HG03521 (cell line): ENCODE results near the gene RPS6KC1.
"Not testable (repeated sequence)": the region's sequence is repeated elsewhere in the genome, so short reads cannot be mapped to it uniquely, and the experiment has no call there.

Experiments
- ATAC-seq: cut with Tn5 transposase; IDR thresholded peaks from one replicate; pipeline ENCODE4 v1.9.1; 2021; ENCODE audit warnings: mild to moderate bottlenecking, moderate library complexity; ENCODE audit not compliant: unreplicated experiment

The RPS6KC1 gene

DNA sequence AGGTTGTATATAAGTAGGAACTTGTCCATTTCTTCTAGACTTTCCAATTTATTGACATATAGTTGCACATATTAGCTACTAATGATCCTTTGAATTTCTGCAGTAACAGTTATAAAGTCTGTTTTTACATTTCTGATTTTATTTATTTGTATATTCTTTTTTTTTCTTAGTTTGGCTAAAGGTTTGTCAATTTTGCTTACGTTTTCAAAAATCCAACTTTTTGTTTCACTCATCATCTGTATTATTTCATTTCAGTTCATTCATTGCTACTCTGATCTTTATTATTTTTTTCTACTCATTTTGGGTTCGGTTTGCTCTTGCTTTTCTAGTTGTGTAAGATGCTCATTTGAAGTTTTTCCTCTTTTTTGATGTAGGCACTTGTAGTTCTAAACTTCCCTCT lies 97.9 kb downstream of the RPS6KC1 start:
- no peak for ATAC-seq

DNA sequence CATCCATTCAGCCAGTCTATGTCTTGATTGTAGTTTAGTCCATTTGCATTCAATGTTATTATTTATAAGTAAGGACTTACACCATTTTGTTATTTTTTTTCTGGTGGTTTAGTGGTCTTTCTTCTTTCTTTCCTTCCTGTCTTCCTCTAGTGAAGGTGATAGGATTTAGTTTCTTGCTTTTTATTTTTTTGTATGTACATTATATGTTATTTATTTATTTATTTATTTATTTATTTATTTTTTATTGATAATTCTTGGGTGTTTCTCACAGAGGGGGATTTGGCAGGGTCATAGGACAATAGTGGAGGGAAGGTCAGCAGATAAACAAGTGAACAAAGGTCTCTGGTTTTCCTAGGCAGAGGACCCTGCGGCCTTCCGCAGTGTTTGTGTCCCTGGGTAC lies 99.0 kb downstream of the RPS6KC1 start:
- not testable (repeated sequence) for ATAC-seq

DNA sequence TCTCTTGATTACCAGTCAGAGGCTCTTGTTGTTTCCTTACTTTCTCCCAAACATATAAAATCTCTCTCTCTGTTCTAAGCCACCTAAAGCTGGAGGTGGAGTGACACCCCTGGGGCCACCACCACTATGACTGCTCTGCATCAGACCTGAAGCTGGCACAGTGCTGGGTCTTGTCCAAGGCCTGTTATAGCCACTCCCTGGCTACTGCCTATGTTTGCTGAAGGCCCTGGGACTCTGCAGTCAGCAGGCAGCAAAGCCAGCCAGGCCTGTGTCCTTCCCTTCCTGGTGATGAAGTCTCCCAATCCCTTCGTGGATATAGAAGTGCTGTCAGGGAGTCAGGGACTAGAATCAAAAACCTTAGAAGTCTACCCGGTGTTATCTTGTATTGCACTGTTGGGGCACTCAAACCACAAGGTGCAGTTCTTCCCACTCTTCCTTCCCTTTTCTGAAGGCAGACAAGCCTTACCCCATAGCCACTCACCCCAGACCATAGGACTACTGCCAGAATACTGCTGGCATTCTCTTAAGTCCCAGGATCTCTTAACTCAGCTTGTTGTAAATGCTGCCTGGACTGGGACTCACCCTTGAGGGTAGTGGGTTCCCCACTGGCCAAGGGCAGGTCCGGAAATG lies 103.1 kb downstream of the RPS6KC1 start:
- no peak for ATAC-seq

DNA sequence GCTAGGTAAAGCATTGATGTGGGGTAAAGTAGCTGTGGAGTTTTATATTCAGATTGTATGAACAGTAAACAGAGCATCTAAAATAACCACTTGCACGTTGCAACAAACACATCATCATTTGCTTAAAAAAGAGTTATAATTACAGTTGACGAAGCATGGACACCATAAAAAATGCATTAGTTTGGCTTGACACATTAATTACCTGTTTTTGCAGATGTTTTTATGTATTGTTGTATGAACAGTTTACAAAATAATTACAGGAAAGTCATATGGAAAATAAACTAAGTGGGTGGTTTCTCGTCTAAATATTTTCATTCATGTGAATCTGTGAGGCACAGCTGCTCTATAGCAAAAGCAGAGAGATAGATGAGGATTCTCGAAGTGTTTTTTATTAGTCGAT lies 108.3 kb downstream of the RPS6KC1 start:
- ATAC-seq, result no peak

DNA sequence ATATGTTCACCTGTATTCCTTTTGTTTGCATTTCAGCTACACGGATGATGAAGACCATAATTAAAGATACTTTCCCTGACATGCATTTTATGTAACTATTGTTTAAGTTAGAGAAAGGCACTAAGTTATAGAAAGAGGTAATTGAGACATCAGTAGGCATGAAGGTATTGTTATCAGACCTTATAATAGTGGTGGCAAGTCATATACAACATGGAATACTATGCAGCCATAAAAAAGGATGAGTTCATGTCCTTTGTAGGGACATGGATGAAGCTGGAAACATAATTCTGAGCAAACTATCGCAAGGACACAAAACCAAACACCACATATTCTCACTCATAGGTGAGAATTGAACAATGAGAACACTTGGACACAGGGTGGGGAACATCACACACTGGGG lies 109.4 kb downstream of the RPS6KC1 start:
- not testable (repeated sequence) for ATAC-seq

DNA sequence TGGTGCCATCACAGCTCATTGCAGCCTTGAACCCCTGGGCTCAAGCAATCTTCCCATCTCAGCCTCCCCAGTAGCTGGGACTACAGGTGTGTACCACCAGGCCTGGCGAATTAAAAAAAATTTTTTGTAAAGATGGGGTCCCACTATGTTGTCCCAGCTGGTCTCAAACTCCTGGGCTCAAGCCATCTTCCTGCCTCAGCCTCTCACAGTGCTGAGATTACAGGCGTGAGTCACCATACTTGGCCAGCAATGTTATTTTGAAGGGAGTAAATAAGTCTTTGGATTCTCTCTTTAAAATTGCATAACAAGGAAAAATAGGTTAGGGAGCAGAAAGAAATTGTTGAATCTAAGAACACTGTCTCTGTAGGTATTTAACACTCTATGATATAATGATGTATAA lies 111.3 kb downstream of the RPS6KC1 start:
- no peak for ATAC-seq

DNA sequence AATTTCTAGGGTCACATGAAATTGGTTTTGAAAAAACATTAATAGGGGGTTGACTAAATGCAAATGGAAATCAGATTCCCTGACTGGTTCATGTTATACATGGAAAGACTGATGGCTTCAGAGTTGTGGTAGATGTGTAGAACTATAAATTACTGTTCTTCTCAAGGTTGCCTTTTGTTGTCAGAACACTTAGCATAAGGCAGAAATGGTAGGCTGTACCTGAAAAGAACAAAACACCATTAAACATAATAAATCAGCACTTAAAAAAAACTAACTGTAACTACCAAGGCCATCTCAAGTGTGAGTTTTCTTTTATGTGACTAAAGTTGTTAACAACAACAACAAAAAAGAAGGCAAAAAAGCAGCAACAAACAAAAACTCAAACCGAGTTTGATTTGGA lies 111.8 kb downstream of the RPS6KC1 start:
- no peak for ATAC-seq

DNA sequence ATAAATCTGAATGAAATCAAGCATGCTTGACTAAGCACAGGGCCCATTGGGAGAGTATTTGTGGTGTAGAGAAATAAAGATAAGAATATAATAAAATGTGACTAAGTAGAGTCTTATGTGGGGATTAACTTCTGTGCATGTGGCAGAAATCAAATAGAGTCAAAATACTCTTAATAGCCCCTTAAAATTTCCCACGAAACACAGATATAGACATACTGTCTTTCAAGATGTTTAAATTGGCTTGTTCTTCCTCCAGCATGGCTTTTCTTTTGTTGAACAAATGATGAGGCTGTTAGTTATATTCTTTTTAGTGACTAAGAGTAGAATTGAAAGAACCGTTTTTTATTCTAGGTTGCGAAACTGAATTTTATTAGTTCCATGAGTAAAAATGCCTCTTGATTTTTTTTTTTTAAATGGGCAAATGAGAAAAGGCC lies 112.3 kb downstream of the RPS6KC1 start:
- no peak for ATAC-seq

DNA sequence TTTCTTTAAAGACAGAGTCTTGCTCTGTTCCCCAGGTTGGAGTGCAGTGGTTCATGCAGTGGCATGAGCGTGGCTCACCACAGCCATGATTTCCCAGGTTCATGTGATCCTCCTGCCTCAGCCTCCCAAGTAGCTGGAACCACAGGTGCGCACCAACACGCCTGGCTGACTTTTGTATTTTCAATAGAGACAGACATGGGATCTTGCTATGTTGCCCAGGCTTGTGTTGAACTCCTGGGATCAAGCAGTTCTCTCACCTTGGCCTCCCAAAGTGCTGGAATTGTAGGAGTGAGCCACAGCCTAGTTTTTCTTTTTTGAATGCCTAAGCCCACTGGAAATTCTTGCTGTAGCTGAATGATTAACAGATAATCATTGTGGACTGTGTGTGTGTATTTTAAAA lies 113.5 kb downstream of the RPS6KC1 start:
- ATAC-seq, result no peak

DNA sequence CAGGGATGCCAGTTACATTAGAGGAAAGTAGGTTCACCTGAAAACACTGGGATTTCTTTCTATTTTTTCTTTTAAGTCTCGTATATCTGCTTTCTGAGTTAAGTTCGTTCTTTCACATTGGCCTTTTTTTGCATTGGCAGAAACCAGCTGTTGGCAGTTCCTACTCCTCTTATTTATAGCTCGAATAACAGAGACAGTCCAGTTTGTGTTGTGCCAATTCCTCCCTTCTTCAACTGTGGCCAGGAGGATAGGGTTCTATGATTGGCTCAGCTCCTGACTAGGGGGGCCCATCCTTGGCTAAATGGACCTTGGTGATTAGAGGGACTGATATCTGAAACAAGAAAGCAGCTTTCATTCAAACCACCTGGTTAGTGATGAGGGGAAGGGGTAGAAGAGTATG lies 115.8 kb downstream of the RPS6KC1 start:
- no peak for ATAC-seq

DNA sequence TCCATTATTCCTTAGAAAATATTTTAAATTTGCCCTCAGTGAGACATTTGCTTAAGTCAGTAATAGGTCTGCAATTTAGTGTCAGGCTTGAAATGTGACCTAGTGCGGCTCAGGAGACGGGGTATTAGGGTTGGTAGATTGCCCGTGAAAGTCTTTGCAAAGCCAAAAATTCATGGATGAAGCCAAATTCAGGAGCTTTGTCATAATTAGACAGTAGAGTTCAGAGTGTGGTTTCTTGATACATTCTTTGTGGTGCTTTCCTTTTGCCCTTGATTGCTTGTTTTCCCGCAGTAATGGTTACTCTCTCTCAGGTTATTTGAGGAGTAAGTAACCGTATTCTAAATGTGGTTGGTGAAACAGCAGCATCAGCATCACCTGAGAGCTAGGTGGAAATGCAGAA lies 120.7 kb downstream of the RPS6KC1 start:
- ATAC-seq, result no peak

DNA sequence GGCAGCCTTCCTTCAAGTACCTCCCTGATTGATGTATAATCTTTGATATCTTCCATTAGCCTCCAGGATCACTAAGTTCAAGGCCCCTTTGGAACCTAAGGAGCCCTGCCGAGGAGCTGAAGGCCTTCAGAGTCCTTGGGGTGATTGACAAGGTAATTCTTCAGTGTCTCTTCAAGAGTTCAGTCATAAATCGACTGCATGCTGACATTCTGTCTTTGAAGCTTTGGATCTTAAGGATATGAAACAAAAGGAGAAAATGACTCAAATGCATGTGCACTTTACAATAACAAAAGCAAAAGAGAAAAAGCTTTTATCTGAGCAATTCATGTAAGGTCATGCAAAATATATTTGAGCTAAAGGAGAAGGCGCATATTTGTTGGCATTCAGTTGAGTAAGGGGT lies 125.3 kb downstream of the RPS6KC1 start:
- no peak for ATAC-seq

DNA sequence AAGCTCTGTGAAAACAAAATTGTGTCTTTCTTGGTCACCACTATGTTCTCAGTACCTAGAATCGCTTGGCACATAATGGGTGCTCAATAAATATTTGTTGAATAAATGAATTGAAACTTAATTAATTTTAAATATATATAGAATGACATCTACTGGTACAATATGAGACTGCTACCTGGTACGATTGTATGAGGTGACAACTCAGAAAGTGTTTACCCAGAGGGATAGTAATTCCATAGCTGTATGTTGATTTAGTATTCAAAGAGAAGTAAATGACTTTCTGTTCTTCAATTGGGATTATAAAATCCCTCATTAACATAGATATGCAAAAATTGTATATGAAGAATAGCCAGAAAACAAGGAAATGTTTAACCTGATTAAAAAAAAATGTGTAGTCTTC lies 128.7 kb downstream of the RPS6KC1 start:
- ATAC-seq, result no peak

DNA sequence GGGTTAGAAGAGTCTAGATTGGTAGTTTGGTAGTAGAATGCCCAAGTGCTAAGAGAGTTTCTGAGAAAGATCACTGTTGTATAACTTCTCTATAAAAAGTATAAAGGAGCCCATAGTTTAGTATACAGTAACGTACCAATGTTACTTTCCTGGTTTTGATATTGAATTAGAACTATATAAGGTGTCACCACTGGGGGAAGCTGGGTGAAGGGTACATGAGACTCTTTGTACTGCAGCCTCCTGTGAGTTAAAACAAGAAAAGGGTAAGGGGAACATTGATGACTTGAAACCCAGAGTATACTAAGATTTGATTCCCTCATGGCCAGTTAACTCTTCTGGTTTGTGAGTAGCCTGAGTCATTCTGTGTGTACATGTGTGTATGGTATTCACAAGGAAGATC lies 129.8 kb downstream of the RPS6KC1 start:
- no peak for ATAC-seq

DNA sequence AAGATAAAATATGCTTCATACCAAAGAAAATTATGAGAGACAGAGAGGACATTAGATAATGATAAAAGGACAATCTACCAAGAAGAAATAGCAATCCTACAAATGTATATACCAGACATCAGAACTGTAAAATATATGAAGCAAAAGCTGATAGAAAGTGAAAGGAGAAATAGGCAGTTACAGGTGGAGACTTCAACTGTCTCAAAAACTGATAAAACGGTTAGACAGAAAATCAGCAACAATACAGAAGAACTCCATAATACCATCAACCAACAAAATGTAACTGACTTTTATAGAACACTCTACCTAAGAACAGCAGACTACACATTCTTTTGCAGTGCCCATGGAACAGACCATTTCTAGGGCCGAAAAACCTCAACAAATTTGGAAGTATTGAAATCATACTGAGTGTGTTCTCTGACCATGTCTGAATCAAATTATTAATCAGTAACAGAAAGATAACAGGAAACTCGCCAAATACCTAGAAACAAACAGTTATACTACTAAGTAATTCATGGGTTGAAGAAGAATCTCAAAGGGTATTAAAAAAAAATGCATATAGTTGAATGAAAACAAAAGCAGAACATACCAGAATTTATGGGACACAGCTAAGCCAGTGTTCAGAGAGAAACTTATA lies 132.1 kb downstream of the RPS6KC1 start:
- no peak for ATAC-seq

DNA sequence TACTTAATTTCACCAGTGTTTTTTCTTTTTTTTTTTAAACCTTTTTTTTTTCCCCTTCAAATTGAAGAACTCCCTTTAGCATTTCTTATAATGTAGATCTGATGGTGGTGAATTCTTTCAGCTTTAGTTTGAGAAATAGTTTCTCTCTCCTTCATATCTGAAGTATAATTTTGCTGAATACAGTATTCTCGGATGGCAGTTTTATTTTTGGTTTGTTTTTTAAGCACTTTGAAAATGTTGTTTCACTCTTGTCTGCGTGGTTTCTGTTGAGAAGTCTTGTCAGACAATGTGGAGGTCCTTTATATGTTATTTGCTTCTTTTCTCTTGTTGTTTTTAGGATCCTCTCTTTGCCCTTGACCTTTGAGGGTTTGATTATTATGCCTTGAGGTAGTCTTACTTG lies 135.1 kb downstream of the RPS6KC1 start:
- no peak for ATAC-seq

DNA sequence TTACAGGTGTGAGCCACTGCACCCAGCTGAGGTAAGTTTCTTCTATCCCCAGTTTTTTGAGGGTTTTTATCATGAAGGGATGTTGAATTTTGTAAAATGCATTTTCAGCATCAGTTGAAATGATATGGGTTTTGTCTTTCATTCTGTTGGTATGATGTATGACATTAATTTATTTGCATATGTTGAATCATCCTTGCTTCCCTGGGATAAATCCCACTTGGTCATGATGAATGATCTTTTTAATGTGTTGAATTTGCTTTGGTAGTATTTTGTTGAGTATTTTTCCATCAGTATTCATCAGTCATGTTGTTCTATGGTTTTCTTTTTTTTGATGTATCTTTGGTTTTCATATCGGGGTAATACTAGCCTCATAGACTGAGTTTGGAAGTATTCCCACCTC lies 141.0 kb downstream of the RPS6KC1 start:
- no peak for ATAC-seq

DNA sequence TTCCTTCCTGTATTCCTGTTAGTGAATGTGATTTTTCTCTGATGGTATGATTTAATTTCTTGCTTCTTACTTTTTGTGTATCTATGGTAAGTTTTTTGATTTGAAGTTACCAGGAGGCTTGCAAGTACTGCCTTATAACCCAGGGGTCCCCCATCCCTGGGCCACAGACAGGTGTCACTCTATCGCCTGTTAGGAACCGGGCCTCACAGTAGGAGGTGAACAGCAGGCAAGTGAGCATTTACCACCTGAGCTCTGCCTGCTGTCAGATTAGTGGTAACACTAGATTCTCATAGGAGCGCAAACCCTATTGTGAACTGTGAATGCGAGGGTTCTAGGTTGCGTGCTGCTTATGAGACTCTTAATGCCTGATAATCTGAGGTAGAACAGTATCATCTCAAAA lies 143.3 kb downstream of the RPS6KC1 start:
- no peak for ATAC-seq

DNA sequence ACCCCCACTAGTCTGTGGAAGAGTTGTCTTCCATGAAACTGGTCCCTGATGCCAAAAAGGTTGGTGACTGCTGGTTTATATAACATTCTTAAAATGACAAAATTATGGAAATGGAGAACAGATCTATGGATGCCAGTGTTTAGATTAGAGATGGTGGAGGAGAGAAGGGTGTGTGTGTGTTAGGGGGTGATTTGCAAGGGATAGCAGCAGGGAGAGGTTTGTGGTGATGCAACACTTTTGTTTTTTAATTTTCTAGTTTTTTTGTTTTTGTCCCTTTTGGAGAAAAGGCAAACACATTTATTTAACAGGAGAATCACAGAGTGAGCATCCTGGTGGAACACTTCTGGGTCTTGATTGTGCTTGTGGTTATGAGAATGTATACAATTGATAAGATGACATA lies 143.8 kb downstream of the RPS6KC1 start:
- ATAC-seq, result no peak

DNA sequence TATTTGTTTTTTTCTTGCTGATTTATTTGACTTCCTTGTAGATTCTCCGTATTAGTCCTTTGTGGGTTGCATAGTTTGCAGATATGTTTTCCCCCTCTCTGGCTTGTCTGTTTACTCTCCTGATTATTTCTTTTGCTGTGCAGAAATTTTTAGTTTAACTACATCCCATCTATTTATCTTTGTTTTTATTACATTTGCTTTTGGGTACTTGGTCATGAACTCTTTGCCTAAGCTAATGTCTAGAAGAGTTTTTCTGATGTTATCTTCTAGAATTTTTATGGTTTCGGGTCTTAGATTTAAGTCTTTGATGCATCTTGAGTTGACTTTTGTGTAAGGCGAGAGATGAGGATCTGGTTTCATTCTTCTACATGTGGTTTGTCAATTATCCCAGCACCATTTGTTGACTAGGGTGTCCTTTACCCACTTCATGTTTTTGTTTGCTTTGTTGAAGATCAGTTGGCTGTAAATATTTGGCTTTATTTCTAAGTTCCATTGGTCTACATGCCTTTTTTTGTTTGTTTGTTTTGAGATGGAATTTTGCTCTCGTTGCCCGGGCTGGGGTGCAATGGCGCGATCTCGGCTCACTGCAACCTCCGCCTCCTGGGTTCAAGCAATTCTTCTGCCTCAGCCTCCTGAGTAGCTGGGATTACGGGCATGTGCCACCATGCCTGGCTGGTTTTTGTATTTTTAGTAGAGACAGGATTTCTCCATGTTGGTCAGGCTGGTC lies 145.4 kb downstream of the RPS6KC1 start:
- ATAC-seq, result not testable (repeated sequence)

DNA sequence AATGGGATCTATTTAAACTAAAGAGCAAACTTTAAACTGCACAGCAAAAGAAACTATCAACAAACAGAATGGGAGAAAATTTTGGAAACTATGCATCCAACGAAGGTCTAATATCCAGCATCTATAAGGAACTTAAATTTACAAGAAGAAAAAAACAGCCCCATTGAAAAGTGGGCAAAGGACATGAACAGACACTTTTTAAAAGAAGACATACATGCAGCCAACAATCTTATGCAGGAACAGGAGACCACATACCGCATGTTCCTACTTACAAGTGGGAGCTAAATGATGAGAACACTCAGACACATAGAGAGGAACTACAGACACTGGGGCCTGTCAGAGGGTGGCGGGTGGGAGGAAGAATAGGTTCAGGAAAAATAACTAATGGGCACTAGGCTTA lies 149.6 kb downstream of the RPS6KC1 start:
- ATAC-seq, result no peak

DNA sequence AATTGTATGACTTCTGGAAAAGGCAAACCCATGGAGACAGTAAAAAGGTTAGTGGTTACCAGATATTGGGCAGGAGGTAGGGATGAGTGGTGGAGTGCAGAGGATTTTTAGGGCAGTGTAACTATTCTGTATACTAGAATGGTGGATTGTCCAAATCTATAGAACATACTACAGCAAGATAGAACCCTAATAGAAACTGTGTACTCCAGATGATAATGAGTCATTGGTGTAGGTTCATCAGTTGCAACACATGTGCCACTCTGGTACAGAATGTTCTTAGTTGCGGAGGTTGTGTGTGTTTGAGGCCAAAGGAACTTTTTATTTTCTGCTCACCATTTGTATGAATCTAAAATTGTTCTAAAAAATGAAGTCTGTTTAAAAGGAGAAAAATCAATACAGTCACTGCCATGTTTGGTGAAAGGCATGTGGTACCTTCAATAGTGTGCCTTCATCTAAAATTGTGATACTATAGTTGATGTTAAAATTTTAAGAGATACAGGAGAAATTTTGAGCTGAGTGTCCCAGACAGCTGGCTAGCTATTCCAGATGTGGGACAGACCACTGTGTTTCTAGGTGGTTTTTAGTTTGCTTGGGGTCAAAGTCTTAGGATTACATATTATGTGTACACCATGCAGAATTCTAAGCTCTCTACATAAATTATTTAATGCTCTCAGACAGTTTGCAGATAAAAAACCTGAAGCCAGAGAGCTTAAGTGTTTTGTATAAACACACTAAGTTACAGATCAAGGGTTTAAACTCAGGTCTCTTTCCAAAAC lies 150.5 kb downstream of the RPS6KC1 start:
- ATAC-seq, result no peak
